ENCODE results near the gene CDKAL1.
A peak's percentile ranks its signal among the peaks of the same experiment; 100 is the strongest.

CDKAL1 gene

DNA sequence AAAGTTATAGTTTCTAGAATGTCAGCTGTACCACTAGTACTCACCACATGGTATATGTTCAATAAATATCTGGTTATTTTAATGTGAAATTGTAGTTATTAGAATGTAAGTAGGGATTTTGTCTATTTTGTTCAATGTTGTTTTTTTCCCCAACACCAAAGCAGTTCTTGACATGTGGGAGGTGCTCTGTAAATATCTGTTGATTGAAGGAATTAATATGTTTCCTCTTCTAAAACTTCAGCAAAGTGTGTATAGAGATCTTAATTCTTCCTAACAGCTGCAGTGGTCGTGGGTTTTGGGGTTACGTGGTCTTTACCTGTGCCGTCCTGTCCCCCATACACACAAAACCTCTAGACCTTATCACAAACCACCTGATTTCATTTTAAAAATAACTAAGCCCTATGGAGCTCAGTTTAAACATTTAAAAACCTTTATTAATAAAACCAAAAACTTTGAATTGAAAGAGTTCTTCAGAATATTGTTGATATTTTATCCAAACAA is 587.4 kb downstream of the CDKAL1 start:
- no peak for DNase-seq (ENCODE audit: low read depth)
- no peak overlapping the region for H3K4me3 ChIP-seq (replicated peaks; ENCODE audit: low read depth, low read length)
- no peak for TF ChIP-seq CTCF (IDR thresholded peaks at IDR 0.05; ENCODE audit: low read length, missing control alignments)

GRCh38 chr6:21123507-21124436 is 589.5 kb downstream of the CDKAL1 start:
- no peak overlapping the region for H3K4me3 ChIP-seq (replicated peaks; ENCODE audit: low read depth, low read length)
- TF ChIP-seq CTCF (IDR thresholded peaks at IDR 0.05; ENCODE audit: low read length, missing control alignments) = no peak
- DNase-seq (ENCODE audit: low read depth) = no peak

DNA sequence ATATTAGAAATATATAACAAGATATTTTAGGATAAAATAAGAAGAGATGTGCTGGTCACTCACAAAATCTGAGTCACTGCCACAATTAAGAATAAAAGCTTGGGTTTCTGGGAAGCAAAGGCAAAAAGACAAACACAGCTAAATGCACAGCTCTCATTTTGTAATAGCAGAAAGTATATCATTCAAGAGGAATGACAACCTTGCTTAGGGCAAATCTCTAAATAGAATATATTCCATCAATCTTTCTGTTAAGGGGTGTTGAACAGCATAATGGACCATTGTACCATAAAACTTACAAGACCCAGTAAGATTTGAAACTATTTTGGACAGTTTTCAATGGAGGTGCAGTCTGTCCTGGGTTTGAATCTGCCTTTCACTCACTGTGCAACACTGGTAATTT is 594.3 kb downstream of the CDKAL1 start:
- no peak overlapping the region for H3K4me3 ChIP-seq (replicated peaks; ENCODE audit: low read depth, low read length)
- no peak for TF ChIP-seq CTCF (IDR thresholded peaks at IDR 0.05; ENCODE audit: low read length, missing control alignments)
- DNase-seq (ENCODE audit: low read depth) = no peak

DNA sequence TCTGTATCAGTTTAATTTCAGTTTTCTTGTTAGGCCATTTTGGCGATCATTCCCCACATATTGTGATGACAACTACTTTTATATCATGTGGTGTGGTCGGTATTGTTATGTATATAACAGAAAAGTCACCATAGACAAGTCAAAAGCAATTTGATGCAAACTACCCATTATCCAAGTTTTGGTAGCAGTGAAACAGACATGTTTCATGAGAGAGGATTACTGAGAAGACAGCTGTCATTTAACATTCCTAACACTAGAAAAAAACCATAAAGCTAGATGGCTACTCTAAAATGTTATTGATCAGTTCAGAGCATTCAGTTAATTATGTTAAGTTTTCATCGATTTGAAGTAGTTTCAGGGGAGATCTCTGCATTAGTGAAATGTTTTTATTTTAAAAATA is 597.1 kb downstream of the CDKAL1 start:
- no peak for TF ChIP-seq CTCF (IDR thresholded peaks at IDR 0.05; ENCODE audit: low read length, missing control alignments)
- DNase-seq (ENCODE audit: low read depth) = no peak

DNA sequence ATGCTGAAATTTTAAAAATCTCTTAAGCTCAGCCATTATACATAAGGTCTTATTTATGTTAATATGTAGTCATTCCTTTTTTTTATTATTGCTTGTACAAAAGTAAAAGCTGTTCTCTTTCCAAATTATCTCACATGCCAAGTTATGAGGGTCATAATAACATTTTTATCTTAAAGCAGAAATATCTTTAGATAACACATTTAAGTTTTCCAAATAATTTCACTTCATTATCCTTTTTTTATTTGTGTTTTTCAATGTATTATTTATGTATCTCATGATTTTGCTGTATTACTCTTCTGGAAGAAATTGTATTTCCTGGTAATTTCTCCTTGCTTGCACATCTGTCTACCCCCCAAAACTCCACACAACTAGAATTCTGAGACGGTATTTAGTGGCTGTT is 598.2 kb downstream of the CDKAL1 start:
- H3K4me3 ChIP-seq (replicated peaks; ENCODE audit: low read depth, low read length) = no peak overlapping the region
- no peak for TF ChIP-seq CTCF (IDR thresholded peaks at IDR 0.05; ENCODE audit: low read length, missing control alignments)
- no peak for DNase-seq (ENCODE audit: low read depth)

More for the DNA sequence above, 597.1 kb downstream of the CDKAL1 start:
- no peak overlapping the region for H3K4me3 ChIP-seq (replicated peaks; ENCODE audit: low read depth, low read length)

DNA sequence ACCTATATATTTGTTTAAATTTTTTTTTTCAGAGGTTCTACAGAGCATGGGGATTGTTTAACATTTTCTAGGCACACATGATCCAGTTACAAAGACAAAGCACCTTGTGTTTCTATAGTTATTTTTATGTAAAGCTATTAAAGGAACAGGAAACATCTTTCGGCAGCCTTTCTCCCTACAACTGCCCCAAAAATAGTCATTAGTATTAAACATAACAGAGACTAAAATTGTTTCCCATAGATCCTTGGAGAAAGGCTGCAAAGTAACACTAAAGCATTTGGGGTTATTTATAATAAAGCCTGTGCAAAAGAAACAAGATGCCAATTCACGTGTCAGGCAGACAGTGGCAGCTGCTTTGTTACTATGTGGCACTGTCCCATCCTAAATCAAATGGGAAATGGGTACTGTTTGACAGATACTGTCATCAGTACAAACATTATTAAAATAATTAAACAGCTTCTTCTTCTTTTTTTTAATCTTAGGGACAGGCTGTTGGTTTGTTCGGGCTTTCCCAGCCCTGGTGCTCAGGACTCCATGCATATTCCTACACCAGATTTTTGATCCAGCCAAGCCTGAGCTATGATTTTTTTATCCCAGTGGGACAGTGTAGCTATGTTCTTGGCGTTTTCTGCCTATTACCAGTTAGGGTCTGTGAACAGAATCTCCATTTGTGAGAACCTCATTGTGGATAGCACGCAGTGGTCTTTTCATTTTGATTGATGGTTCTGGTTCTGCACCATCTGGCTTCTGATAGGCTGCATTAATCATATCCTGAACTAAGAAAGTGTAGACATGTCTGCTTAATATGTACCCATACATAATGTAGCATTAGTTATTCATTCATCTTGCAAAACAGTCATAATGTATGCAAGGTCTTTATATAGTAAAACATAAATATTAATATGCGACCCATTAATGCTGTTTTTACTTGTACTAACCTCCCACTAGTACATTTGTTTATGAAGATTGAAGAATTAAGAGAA is 598.9 kb downstream of the CDKAL1 start:
- no peak for TF ChIP-seq CTCF (IDR thresholded peaks at IDR 0.05; ENCODE audit: low read length, missing control alignments)
- no peak overlapping the region for H3K4me3 ChIP-seq (replicated peaks; ENCODE audit: low read depth, low read length)
- peak; percentile 11 for DNase-seq (ENCODE audit: low read depth)
